Superior temporal gyrus (tissue), 1 donor: ENCODE data around the gene OR4X2.
"Not testable (repeated sequence)": the region's sequence is repeated elsewhere in the genome, so short reads cannot be mapped to it uniquely, and the experiment has no call there.

Experiments used
- DNase-seq: peaks from one replicate; pipeline ENCODE4 v3.0.0-alpha.2; 2016; ENCODE audit errors: extremely low spot score

The OR4X2 gene, protein sequence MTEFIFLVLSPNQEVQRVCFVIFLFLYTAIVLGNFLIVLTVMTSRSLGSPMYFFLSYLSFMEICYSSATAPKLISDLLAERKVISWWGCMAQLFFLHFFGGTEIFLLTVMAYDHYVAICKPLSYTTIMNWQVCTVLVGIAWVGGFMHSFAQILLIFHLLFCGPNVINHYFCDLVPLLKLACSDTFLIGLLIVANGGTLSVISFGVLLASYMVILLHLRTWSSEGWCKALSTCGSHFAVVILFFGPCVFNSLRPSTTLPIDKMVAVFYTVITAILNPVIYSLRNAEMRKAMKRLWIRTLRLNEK

DNA sequence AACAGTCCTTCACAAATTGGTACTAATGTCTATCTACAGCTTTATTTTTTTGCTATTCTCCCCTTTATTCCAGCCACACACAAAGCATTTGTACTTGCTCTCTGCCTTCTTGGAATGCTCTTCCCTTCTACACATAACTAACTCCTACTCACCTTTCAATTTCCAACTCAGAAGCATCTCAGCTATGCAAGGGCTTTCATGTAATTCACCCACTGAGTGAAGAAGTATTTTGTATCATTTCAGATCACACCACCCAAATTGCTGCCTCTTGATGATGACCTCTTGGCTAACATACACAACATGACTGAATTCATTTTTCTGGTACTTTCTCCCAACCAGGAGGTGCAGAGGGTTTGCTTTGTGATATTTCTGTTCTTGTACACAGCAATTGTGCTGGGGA lies at the start of gene OR4X2:
Gene OR4X2 (plus strand): TSS at position 301 of the 400 bp plus-strand sequence. CDS start 0 bp downstream, at position 301.
- no peak for DNase-seq

DNA sequence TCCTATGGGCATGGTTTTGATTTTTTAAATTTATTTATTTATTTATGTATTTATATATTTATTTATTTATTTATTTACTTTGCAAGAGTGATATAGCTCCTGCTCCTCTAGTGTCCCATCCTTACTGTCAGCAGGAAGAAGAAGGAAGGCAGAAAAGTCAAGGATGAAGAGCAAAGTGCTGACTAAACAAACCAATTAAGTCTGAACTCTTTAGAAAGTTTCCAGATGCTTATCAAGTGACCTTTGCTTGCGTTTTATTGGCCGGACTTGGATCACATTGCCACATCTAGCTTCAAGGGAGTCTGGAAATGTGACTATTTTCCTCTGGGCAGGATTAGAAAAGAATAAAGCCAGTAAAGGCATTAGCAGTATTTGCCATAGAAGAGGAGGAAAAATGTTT lies 37.0 kb upstream of the OR4X2 start:
- no peak for DNase-seq

DNA sequence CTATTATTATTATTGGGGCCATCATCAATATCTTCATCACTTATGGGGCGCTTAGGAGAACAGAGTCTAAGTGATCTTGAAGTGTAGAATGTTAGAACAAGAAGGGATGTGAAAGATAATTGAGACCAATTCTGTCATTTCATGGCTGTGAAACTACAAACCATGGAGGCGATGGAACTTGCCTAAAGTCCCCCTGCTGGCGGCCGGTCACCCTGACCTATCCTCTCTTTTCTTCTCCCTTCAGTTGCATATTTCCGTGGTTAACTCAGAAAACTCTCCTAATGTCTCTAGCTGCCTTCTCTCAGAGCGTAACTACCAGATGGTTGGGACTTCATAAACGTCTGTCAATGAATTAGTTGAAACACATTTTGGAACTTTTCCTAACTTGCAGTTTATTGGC lies 34.9 kb upstream of the OR4X2 start:
- no peak for DNase-seq

DNA sequence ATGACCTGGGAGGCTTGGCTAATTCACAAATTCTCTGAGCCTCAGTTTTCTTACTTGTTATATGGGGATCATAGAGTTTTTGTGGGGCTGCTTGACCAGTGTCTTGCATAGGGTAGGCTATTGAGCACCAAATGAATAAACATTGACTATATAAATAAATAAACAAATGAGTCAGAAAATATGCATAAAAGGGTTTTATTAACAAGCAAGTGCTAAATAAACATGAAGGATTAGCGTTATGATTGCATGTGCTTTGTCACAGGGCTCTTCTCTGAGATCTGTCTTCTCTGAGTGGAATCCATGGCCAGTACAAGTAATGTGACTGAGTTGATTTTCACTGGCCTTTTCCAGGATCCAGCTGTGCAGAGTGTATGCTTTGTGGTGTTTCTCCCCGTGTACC lies 28.4 kb upstream of the OR4X2 start, which contains the start of gene OR4B1:
Gene OR4B1 (plus strand): TSS at position 301 of the 400 bp plus-strand sequence. CDS start 0 bp downstream, at position 301.
- DNase-seq = no peak

DNA sequence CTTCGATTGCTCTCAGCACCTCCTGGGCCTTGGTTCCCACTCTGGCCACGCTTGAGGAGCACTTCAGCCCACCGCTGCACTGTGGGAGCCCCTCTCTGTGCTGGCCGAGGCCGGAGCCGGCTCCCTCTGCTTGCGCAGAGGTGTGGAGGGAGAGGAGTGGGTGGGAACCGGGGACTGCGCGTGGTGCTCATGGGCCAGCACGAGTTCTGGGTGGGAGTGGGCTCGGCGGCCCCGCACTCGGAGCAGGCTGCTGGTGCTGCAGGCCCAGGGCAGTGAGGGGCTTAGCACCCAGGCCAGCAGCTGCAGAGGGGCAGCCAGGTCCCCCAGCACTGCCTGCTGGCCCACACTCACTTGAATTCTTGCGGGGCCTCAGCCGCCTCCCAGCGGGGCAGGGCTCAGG lies 16.1 kb upstream of the OR4X2 start:
- DNase-seq = no peak

DNA sequence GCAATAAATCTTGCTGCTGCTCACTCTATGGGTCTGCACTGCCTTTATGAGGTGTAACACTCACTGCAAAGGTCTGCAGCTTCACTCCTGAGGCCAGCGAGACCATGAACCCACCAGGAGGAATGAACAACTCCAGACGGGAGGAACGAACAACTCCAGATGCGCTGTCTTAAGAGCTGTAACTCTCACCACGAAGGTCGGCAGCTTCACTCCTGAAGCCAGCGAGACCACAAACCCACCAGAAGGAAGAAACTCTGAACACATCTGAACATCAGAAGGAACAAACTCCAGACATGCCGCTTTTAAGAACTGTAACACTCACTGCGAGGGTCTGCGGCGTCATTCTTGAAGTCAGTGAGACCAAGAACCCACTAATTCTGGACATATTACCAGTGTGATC lies 14.8 kb upstream of the OR4X2 start:
- DNase-seq = not testable (repeated sequence)

DNA sequence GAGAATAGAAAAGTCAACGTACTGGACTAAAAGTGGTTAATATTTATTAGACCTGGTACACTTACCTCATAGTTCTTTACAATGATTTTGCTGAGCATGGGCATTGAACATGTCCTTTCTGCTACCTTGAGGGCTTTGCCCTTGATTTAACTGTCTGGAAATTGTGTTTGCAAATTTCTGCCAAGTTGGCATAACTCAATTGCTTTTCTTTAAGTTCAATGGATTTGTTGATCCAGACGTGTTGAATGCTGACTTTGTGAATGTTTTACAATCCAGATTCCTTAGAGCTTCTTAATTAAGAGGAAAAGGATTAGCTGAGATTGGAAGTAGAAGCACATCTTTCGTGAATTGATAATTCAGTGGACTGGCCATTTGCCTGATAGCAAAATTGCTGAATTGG lies 7.2 kb upstream of the OR4X2 start:
- no peak for DNase-seq

DNA sequence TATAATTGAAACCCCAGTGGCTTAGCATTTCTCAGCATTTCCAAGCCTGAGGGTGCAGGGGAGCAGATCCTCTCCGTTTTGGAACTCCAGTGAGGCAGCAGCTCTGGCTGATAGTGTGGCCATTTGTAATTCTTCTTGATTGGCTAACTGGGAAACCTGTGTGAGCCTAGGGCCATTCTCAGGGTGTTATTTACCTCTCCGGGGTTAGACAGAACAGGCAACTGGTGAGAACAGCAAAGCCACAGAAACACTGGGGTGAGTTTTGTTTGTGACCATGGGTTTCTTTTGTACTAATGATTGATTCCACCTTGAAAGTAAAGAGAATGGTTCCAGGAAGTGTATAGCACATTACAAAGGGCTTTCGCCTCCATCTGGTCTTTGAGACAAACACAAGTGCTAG lies 2.4 kb upstream of the OR4X2 start:
- DNase-seq = no peak

DNA sequence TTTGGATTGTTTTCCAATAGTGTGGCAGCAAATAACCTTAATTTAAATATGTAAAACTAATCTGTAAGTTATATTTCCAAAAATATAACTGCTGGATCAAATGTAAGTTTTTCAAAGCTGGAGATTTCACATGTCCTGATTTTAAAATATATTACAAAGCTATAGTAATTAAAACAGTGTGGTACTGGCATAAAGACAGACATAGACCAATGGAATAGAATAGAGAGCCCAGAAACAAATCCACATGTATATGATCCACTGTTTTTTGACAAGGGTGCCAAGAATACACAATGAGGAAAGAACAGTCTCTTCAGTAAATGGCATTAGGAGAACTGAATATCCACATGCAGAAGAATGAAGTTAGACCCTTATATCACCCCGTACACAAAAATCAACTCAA lies 4.0 kb downstream of the OR4X2 start:
- DNase-seq = no peak

DNA sequence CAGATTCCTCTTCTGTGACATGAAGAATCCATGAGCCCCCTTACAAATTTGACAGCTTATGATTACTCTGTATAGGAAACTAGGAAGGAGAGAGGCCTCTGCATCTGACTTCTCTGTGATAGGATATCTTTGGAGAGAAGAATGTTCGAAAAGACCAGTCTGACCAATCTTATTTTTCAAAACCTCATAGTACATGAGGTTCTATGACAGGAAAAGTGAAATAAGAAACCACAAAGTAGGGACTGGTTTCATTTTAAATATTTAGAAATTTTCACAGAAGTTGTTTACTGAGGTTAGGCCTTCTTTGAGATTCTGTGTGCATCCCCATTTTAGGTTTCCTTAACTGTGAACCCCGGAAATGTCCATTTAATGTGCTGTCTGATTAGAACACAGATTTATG lies 16.7 kb downstream of the OR4X2 start:
- DNase-seq = no peak

DNA sequence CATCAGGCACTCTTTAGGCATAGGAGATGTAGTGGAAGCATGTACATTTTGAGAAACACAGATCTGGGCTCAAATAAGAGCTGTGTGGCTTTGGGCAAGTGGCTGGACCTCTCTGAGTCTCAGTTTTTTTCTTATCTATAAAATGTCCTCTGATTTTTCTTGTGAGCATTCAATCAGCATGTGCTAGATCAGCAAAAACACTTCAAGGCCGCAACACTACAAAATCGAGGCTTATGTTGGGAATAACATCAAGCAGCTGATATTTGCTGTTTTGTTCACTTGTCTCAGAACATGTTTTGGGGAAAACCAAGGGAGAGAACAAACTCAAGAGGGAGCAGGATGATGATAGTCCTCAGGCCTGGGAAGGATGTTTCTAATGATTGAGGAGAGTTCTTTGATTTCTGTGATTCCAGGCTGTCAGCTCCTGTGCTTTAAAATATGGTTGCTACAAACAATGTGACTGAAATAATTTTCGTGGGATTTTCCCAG lies 18.6 kb downstream of the OR4X2 start, which contains the start of gene OR4X1:
Gene OR4X1 (plus strand): TSS at position 439 of the 489 bp plus-strand sequence. CDS start 0 bp downstream, at position 439.
- DNase-seq = no peak

DNA sequence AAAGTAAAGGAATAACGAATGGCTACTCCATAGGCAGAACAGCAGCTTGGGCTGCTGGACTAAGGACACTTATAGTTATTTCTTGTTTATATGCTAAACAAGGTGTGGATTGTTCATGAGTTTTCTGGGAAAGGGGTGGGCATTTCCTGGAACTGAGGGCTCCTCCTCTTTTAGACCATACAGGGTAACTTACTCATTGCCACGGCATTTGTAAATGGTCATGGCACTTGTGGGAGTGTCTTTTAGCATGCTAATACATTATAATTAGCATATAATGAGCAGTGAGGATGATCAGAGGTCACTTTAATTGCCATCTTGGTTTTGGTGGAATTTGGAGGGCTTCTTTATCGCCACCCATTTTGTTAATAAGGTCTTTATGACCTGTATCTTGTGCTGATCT lies 25.7 kb downstream of the OR4X2 start:
- DNase-seq = no peak

DNA sequence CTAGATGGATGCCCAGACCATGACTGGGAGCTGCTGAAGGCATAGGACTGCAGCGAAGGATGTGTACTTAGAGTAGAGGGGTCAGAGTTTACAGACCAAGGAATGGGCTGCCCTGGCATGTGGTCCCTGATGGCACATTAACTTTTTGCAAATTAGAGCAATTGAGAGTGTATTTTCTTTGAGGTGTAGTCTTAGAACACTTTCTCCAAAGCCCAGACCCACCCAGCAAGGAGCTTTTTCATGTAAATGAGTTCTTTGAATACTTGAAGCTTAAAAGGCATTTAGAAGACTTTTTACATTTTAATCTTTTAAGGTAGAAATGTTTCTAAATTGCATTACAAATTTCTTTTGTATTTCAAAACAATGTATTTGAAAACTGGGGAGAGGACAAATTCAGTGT lies 27.7 kb downstream of the OR4X2 start:
- no peak for DNase-seq
